Endothelial cell (in vitro differentiated cells): ENCODE results near the gene SPATA25. TPM values are rescaled to one million over a fixed set of nuclear protein-coding genes. Genes with fewer than 3 reads are reported as not detected.
"Not testable (repeated sequence)": the region's sequence is repeated elsewhere in the genome, so short reads cannot be mapped to it uniquely, and the experiment has no call there.

ENCODE experiments used
- DNase-seq: peaks from one replicate; pipeline ENCODE4 v3.0.0; 2021; ENCODE audit warnings: low spot score
- H3K27ac Mint-ChIP-seq: one replicate; pipeline ENCODE4 v1.8.0; 2021; ENCODE audit warnings: mixed read lengths, inconsistent platforms; ENCODE audit not compliant: unreplicated experiment
- H3K27me3 Mint-ChIP-seq: one replicate; pipeline ENCODE4 v1.8.0; 2021; ENCODE audit warnings: mild to moderate bottlenecking, moderate library complexity, mixed read lengths, inconsistent platforms; ENCODE audit not compliant: unreplicated experiment
- H3K36me3 Mint-ChIP-seq: one replicate; pipeline ENCODE4 v1.8.0; 2021; ENCODE audit warnings: mild to moderate bottlenecking, low read depth, mixed read lengths, inconsistent platforms; ENCODE audit not compliant: unreplicated experiment
- H3K4me1 Mint-ChIP-seq: one replicate; pipeline ENCODE4 v1.8.0; 2021; ENCODE audit warnings: mild to moderate bottlenecking, mixed read lengths, inconsistent platforms; ENCODE audit not compliant: unreplicated experiment
- H3K4me3 Mint-ChIP-seq: one replicate; pipeline ENCODE4 v1.8.0; 2021; ENCODE audit warnings: mild to moderate bottlenecking, mixed read lengths, inconsistent platforms; ENCODE audit not compliant: unreplicated experiment
- H3K9me3 Mint-ChIP-seq: one replicate; pipeline ENCODE4 v1.8.0; 2021; ENCODE audit warnings: mixed read lengths, inconsistent platforms; ENCODE audit not compliant: unreplicated experiment
- CTCF ChIP-seq: fragments of 200-600 bp; sonication (generic); IDR thresholded peaks from one replicate; pipeline ENCODE4 v1.5.0; 2021; ENCODE audit warnings: antibody characterized with exemption; ENCODE audit not compliant: unreplicated experiment
- total RNA-seq: library from RNA; stranded (reverse); fragmentation: NEBNext Ultra II Directional; extraction: Animal tissue kit (Norgen Biotek cat#: 25700); gene quantifications from one replicate; pipeline ENCODE4 v1.2.1, GENCODE V29; 2021; ENCODE audit not compliant: unreplicated experiment

The SPATA25 gene
- total RNA-seq, 1 donor from 2014 or later = 0.62 TPM

- no peak overlapping the region for H3K4me3 Mint-ChIP-seq
- H3K4me1 Mint-ChIP-seq = peaks cover 10% of the 10 kb centered on the region
- H3K27me3 Mint-ChIP-seq = peaks cover 4% of the 10 kb centered on the region
- H3K9me3 Mint-ChIP-seq = no peaks in the 10 kb centered on the region
- DNase-seq = no peak
- no peak overlapping the region for H3K27ac Mint-ChIP-seq
- no peak for TF ChIP-seq CTCF
- peaks cover 8% of the 10 kb centered on the region for H3K36me3 Mint-ChIP-seq
These were observed 9.2 kb downstream of the SPATA25 start for GRCh38 chr20:45878076-45878761.

- no peak for TF ChIP-seq CTCF
- peaks cover 14% of the 10 kb centered on the region for H3K4me1 Mint-ChIP-seq
- no peaks in the 10 kb centered on the region for H3K9me3 Mint-ChIP-seq
- H3K36me3 Mint-ChIP-seq = peaks cover 8% of the 10 kb centered on the region
- no peak overlapping the region for H3K27ac Mint-ChIP-seq
- no peak overlapping the region for H3K4me3 Mint-ChIP-seq
- peaks cover 1% of the 10 kb centered on the region for H3K27me3 Mint-ChIP-seq
- no peak for DNase-seq
These were observed 12.8 kb downstream of the SPATA25 start for GRCh38 chr20:45874576-45874975.

- not testable (repeated sequence) for H3K27me3 Mint-ChIP-seq, H3K36me3 Mint-ChIP-seq, DNase-seq, H3K4me3 Mint-ChIP-seq, H3K27ac Mint-ChIP-seq, H3K9me3 Mint-ChIP-seq
- peaks cover 14% of the 10 kb centered on the region for H3K4me1 Mint-ChIP-seq
These were observed 13.3 kb downstream of the SPATA25 start for GRCh38 chr20:45874104-45874481.

GRCh38 chr20:45873409-45874103 lies 13.9 kb downstream of the SPATA25 start:
- peaks cover 14% of the 10 kb centered on the region for H3K4me1 Mint-ChIP-seq
- TF ChIP-seq CTCF = no peak
- H3K36me3 Mint-ChIP-seq = peaks cover 8% of the 10 kb centered on the region
- no peak overlapping the region for H3K27ac Mint-ChIP-seq
- H3K4me3 Mint-ChIP-seq = no peak overlapping the region
- no peak for DNase-seq
- peaks cover 1% of the 10 kb centered on the region for H3K27me3 Mint-ChIP-seq
- no peaks in the 10 kb centered on the region for H3K9me3 Mint-ChIP-seq

- peaks cover 8% of the 10 kb centered on the region for H3K36me3 Mint-ChIP-seq
These were observed 14.8 kb downstream of the SPATA25 start for GRCh38 chr20:45872626-45873025.

More at GRCh38 chr20:45872626-45873025, 14.8 kb downstream of the SPATA25 start:
- peaks cover 1% of the 10 kb centered on the region for H3K27me3 Mint-ChIP-seq
- TF ChIP-seq CTCF = no peak
- no peak for DNase-seq
- no peak overlapping the region for H3K27ac Mint-ChIP-seq
- H3K9me3 Mint-ChIP-seq = no peaks in the 10 kb centered on the region
- H3K4me3 Mint-ChIP-seq = no peak overlapping the region
- H3K4me1 Mint-ChIP-seq = peaks cover 14% of the 10 kb centered on the region
